DMS79 treated with DMSO at 0.1 percent for 48 hours (cell line): Measurements from ENCODE around the gene ING4.

ENCODE experiments used
- DNase-seq: peaks from one replicate; lab custom pipeline; 2025; lab: John Stamatoyannopoulos, UW

The ING4 gene

DNA sequence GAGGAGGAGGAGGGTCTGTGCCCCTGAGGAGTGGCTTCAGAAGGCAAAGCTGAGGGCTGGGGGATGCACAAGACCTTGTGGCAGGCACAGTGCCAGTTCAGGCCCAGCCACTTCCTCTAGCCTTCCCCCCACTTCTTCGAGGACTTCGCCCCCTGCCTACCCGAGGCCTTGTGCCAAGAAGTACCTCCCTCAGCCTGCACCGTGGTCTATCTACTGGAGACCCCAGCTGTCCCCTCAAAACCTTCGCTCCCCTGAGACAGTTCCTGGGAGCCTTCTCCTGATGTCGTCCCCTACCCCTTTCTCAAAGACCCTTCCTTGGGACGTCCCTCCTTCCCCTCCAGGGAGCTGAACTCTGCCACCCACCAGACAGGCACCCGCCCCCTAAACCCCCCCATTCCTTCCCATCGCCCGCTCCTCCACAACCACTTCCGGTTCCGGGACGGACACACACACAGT, 25.7 kb upstream of the ING4 start:
- DNase-seq, result peak; percentile 88

DNA sequence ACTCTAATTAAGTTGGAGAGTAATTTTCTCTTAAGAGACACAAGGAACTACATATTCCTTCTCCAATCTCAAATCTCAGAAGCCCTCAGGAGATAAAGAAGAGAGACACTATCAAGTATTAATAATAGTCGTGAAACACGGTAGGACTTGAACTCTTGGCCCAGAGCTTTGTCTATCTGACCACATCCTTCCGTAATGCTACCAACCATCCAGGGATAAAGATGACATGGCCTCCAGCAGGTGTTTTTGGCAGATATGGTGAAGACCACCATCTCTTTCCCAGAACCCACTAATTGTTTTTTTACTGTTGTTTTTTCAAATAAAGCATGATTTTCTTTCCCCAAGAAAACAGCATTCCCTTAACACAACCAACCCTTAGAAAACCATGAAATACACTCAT, 22.9 kb upstream of the ING4 start:
- DNase-seq, result no peak

DNA sequence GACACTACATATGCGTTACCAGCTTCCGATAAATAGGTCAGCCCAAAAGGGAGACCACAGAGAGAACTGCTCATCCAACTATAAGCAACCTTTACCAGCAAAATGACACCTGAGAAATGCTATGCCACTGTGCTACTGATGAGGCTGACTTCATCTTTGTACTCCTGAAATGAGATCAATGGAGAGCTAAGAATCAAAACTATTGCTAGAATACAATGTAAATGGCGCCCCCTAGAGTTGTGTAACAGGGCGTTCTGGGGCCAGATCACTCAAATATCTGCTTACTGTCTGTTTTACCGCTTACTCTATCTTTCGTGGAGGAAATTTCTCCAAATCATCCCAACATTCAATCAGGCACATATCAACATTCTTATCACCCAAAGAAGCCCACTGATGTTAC, 21.7 kb upstream of the ING4 start:
- DNase-seq, result peak; percentile 29

DNA sequence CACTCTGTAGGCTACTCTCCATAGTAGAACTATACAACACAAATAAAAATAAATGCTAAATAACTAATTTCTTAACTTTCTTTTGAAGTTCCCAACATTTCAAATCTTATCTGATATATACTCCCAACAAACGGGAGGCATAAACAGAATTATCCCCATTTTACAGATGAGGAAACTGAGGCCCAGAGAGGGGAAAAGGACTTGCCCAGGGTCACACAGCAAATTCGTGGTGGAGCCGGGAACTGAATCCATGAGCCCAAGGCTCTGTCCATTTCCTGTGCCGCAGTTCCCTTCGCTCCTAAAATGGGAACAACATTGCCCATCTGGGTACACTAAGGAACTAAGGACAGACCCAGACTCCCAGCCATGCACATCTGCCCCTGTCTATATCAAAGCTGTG, 14.0 kb upstream of the ING4 start:
- no peak for DNase-seq

DNA sequence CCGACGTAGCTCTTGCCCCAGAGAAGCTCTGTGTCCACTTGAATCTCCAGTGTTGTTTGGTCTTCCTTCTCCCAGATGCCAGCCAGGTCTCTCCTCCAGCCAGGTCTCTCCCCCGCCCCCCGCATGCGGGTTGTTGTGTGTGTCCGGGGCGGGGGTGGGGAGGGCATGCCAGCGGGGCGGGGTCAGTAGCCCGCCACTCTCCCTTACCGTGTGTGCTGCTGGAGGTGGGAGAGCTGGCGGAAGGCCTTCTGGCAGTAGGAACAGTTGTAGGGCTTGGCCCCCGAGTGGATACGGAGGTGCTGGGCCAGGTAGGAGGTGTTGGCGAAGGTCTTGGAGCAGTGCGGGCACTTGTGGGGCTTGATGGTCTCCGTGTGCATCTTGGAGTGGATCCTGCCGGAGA, 9.2 kb upstream of the ING4 start:
- no peak for DNase-seq

DNA sequence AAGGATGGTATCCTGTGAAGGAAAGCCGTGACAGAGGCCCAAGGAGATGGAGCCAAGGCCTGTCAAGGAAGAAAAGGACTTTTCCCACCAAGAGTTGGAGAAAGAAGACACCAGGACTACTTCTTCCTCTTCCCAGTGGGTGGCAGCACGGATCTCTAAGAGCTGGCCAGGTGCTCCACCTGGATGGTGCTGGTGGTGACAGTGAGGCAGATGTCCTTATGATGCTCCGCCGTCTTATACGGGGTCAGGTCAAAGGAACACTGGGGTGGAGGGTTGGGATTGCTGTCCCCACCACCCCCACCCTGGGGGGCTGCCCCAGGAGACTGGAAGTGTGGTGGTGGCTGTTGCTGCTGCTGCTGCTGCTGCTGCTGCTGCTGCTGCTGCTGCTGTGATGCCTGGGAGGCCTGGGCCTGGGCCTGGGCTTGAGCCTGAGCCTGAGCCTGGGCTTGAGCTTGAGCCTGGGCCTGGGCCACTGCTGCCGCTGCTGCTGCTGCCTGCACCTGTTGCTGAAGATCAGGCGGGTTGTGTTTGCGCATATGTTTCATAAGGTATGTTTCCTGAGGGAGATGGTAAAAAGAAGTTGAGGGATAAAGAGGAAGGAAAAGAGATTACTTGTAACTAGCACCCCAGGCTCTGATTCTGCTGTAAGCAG, 4.8 kb upstream of the ING4 start:
- DNase-seq, result no peak

DNA sequence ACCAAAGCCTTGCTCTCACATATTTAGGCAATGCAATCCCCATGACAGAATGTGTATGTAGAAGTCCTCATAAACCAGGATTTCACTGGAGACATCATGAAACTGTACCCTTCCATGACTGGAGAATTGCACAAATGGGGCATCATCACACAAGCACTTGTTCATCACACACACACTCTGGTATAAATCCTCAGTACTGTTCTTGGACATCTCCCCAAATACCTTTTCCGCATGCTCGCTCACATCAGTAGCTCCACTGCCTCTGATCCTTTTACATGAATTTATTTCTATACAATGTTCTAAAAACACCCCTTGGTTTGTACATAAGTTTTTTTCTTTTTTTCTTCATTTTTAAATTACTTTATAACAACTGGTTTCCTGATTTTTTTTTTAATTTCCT, 3.3 kb upstream of the ING4 start:
- no peak for DNase-seq

DNA sequence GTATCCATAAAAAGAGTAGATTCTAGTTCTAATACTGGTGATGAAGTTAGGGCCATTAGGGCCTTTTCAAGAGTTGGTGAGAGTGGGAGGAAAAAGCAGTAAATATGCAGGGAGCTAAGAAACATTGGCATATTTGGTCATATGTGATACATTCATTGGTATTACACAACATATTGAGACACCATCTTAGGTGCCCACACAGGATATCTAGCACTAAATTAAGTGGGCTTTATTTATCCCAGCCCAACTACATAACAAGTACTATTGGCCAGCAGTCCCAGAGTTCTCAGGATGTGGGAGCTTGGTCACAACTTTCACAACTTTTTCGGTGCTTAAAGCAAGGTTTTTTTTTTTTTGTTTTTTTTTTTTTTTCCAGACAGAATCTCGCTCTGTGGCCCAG, 2.0 kb upstream of the ING4 start:
- no peak for DNase-seq

DNA sequence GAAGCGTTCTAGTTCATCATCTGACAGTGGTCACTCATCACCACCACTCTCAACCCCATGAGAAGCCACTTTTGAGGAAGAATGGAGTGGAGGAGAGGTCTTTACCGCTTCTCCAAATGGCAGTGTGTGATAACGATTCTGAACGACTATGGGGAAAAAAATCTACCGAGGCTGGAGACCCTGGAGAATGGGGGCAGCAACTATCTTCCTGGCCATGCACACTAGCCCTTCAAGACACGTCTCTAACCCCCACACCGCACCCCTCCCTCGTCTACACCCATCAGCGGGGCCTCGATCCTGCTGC, 365 bp downstream of the ING4 start:
- DNase-seq, result no peak

DNA sequence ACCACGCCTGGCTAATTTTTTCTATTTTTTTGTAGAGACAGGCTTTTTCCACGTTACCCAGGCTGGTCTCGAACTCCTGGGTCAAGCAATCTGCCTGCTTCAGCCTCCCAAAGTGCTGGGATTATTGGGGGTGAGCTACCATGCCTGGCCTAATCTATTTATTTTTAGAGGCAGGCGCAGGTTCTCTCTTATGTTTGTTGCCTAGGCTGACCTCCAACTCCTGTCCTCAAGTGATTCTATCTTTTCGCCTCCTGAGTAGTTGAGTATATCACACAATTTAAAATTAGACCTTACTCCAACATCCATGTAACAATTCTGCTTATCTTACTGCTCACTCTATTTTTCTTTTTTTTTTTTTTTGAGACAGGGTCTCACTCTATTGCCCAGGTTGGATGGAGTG, 8.9 kb downstream of the ING4 start:
- no peak for DNase-seq

DNA sequence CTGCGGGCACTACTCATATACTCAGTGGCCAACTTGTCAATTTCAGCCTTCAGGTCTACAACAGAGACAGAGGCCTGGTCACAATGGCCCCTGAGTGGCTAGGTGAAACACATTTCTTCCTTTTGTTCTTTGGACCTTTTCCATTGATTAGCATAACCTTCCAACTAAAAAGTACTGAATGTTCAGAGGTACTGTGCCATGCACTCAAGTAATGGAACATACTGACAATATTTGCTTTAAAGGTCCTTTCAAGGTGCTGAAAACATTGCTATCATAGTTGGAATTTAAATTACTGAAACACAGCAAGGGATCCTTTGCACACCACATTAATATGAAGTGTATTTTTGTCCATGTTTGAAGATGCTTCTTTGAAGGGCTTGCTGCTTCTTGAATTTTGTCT, 9.6 kb downstream of the ING4 start:
- no peak for DNase-seq

DNA sequence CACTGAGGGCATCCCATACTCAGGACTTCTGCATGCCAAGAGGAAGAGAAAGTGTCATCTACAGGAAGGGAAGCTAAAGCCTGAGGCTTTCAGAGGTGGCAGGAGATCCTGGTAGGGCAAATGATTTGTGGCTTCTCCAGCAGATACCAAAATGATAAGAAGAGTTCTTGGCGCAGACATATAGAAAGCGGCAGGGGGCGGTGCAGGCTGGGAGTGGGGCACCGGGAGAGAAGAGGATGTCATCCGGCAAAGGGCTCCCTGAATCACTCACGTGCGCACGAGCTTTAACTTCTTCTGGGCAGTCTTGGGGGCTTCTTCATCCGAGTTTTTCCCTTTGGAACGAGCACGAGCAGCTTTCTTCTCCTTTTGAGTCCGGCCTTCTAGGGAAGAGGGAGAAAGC, 10.5 kb downstream of the ING4 start:
- DNase-seq, result no peak

DNA sequence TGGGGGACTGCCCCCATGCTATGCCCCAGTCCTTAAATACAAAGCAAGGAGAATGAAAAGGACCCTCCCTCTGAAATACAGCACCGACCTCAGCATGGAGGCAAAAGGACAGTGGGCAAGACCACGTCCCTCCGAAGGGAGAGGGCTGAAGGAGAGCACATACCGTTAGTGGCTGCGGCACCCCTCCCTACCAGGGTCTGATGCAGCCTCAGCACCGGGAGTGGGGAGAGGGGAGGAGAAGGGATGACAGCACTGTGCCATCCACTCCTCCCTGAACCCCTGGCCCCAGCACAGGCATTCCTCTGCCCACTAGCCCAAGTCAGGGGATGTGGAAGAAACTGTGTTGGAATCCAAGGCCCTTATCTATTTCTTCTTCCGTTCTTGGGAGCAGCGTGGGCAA, 12.1 kb downstream of the ING4 start:
- no peak for DNase-seq

DNA sequence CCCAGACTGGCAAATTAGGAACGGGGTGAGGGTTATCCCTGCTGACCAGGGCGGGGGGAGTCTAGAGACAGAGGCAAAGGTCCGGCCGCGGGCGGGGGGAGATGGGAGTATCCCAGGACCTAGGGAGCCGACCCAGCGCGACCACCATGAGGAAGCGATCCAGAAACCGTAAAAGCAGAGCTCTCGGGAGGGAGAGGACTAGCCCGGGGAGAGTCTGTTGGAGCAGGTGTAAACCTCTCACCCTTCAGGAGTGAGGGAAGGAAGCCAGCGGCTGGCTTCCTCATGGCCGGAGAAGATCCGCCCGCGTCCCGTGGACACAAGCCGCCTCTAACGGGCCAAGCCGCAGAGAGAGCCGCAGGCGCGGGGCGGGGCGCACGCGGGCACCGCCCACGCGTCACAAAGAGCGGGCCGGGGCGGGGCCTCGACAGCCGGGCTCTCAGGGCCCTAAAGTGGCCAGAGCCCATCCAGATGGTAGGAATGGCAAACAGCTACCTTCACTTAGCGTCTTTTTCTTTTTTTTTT, 15.8 kb downstream of the ING4 start, which contains the start of gene ACRBP:
Gene ACRBP, minus strand, starts transcription at position 350 of the 522 bp plus-strand sequence. Its CDS starts 66 bp downstream, at position 284.
- DNase-seq, result no peak

DNA sequence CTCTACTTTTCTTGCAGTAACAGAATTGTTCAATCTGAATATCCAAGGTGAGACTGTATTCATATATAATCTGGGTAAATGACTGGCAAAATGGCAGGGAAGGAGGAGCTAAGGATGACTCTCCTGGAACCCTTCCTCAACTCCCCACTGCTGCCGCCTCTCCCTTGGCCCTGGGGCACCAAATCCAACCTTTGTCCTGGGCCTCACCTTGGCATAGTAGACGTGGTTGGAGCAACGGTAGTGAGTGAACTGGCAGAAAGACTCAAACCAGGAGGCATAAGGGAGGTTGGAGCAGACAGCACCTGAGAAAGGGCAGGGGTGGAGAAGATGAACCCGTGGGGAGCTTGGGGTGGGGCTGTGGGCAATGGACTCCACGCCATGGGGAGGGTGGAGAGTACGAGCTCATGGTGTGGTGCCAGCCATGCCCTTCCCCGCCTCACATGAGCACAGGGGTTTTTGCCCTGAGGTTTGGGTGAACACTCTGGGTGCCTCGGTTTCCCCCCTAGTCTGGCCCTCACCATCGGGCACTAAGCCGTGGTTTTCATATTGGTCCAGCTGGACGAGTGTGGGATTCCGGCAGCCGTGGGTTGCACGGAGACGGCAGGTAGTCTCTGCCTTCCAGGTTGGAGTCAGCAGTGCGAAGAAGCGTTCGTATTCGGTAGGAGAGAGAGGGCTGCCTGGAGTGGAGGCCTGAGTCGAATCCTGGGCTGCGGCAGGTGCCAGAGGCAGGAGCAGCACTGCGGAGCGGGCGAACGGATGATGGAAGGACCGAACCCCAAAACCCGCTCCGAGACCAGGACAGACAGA, 16.4 kb downstream of the ING4 start:
- DNase-seq, result no peak

DNA sequence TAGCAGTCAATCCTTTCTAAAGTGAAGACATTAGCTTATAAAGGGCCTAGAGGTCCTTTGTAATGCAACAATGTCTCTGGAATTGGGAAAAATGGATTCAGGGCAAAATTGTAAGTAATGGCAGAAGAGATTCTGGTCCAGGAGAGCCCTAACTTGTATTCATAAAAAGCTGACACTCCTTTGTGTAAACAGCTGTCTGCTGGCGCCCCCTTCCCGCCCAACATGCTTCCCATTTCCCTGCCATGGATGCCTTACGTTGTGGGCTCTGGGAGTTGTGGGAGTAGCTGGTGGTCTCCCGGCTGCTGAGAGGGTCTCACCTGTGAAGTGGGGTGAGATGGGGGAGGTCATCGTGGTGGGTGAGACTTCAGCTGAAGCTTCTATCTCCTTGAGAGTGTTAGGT, 18.0 kb downstream of the ING4 start:
- DNase-seq, result no peak

DNA sequence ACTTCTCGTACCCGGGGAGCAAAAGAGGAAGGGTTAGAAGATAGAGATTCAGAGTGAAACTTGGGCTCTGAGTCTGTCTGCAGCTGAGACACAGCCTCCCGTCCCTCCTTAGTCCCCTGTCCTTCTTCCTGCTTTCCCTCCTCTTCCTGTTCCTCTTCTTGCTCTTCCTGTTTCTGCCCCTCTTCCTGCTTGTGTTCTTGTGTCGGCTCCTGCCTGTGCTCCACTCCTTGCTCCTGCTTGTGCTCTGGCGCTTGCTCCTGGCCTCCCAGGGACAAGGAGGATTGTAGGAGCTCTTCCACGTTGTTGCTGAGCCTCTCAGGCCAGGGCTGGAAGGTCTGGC, 18.7 kb downstream of the ING4 start:
- DNase-seq, result no peak

DNA sequence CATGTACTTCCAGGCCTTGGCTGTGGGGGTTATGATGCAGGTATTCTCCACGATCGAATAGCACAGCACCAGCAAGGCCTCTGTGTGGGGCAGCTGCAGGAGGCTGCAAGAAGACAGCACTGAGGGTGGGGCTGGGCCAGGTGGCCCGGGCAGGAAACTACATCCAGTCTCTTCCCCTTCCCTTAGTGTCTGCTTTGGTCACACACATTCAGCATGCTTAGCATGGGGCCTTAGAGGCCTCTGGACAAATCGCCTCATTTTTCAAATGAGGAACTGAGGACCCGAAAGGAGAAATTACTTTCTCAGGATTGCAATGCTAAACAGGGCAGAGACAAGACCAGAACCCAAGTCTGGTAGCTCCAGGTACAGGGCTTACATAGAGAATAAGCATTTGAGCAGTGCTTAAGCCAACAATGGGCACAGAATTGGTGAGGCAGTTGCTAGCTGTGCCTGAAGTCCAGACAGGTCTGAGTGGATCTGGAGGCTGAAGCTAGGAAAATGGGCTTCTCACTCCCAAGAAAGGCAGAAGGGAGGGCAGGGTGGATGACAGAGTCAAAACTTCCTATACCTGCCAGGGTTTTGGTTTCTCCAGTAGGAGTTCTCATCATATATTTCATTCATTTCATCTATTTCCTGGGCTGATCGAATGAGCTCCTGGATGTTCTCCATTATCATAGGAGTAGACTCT, 19.2 kb downstream of the ING4 start:
- DNase-seq, result no peak

DNA sequence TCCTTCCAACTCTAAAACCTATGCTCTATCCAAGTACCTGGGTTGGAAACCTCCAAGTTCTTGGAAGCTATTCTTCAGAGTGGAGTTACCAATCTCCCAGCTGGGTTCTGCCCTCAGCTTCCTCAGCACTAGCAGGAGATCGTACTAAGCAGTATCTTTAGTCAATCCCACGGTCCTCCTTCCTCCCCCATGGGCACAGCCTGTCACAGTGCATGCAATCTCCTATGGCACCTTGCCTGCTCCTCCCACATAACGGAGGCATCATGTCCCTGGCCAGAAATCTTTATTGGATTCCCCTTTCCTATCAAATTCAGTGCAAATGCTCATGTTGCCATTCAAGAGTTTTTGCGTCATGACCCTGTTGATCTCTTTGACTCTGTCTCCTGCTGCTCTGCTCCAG, 21.8 kb downstream of the ING4 start:
- DNase-seq, result no peak

DNA sequence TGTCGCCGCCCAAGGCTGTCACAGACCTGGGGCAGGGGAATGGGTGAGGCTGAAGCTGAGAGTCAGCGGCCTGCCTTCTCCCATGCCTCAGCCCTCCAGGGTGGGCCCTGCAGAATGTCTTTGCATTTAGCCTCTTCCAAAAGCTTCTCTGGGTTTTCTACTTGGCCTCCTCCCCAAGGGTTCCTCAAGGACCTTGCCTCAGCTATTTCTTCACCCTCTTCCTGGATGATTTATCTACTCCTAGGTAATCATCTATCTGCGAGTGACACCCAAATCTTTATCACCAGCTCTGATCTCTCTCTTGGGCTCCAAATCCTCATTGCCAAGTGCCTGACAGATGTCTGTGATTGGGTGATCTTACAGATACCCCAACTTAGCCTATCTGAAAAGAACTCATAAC, 22.4 kb downstream of the ING4 start:
- DNase-seq, result no peak

DNA sequence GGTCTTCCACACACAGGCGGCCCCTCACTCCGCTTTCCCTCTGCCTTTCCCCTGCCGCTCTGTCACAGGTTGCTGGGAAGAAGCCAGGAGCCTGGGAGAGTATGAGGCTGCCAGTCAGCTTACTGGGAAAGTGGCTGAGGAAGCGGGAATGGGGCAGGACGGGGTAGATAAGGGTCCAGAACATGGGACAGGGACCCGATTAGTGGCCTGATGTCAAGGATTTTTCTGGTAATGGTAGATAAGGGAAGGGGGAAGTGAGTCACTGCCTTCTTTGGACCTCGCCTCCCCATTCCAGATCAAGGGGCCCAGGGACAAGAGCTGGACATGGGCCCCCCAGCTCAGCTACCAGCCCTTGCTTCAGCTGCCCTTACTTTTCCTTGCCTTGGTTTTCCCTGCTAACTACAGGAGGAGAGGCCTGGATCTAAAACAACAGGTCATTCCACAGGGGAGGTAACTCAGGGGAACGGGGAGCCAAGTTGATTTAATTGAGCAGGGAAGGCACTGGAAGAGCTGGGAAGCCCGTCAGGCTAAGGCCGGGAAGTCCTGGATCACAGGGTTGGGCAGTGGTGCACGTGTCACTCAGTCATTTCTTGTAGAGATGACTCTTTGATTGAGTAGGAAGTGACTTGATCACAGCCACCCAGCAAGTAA, 23.6 kb downstream of the ING4 start:
- DNase-seq, result no peak

DNA sequence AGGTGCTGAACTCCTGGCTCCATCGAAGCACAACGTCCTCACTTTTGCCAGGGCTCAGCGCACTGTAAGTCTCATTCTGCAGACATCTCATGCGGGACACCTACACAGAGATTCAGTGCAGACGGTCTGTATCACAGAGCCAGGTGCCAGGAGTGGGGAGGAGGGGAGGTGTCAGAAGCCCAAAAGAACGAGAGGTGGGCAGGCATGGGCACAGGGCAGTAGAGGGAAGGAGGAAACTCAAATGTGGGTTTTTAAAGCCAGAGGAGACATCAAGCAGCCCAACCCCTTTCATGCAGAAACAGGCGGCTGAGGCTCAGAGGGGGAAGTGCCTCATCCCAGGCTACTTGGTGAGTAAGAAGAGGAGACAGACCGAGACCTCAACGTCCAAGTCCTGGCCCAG, 24.6 kb downstream of the ING4 start:
- DNase-seq, result no peak
